ENCODE data around the gene FBXO22. TPM values are rescaled to one million over a fixed set of nuclear protein-coding genes. Genes with fewer than 3 reads are reported as not detected.
"Not testable (repeated sequence)": the region's sequence is repeated elsewhere in the genome, so short reads cannot be mapped to it uniquely, and the experiment has no call there.

Gene FBXO22
- total and polyA plus RNA-seq, 2 of the 13 experiments (the other 11 are each of a cell fraction or from before 2014, with no cell fraction given): 45.7 to 112 TPM

- H3K27ac ChIP-seq (ENCODE audit: extremely low read length, insufficient read depth, low read length); H3K4me3 ChIP-seq (replicated peaks in 1 of 3; ENCODE audit: insufficient read depth in 1 of 3, low read depth in 2 of 3, low read length in 3 of 3); BruUV-seq (replicated peaks); H3K79me2 ChIP-seq (ENCODE audit: insufficient read depth, low read length); H3K9ac ChIP-seq (ENCODE audit: insufficient read depth, low read depth, low read length); H3K9me3 ChIP-seq (ENCODE audit: low read length); FAIRE-seq; CTCF ChIA-PET (ENCODE audit: low intra/inter-chr PET ratio, low total read pairs); ATAC-seq; POLR2A ChIA-PET; H2AFZ ChIP-seq (ENCODE audit: low read length); H3K4me1 ChIP-seq (ENCODE audit: insufficient read depth, low read length); intact Hi-C loops (cut with micrococcal nuclease; ENCODE audit: unreplicated experiment); H3K4me2 ChIP-seq (ENCODE audit: low read depth, low read length); in situ Hi-C loops (cut with HindIII; ENCODE audit: extremely low pct_ligation_motif_present, low pct_unique_long_range_greater_than_20kb); H4K20me1 ChIP-seq (ENCODE audit: insufficient read depth, low read length); H3K27me3 ChIP-seq (ENCODE audit: control insufficient read depth in 1 of 2, insufficient read depth in 2 of 2, low read length in 2 of 2); DNase-seq (ENCODE audit: low spot score): not testable (repeated sequence)
- WGBS (ENCODE audit: low lambda C conversion rate): 100% methylated on average over 1 of the region's 1 CpG
- peaks cover 3 to 26% of the 10 kb centered on the region in 2 experiments for H3K36me3 ChIP-seq (replicated peaks in 1 of 2; ENCODE audit: control insufficient read depth in 1 of 2, insufficient read depth in 2 of 2, low read length in 2 of 2)
- TF ChIP-seq ZNF121 (CRISPR knock-in tag; IDR thresholded peaks at IDR 0.05) (0 out of 2 replicates have a peak, but pooled peaks have one; percentile 13), ZNF770 (CRISPR knock-in tag; IDR thresholded peaks at IDR 0.05) (peak; percentile 31; the same call in 1 of the 2 replicates)
These were observed 37.6 kb upstream of the FBXO22 start for GRCh38 chr15:75866045-75866444.

GRCh38 chr15:75866916-75867315, 36.8 kb upstream of the FBXO22 start:
- Histone ChIP-seq H4K20me1 (ENCODE audit: insufficient read depth, low read length) (no peaks in the 10 kb centered on the region; the same call in 1 of the 2 replicates), H2AFZ (ENCODE audit: low read length) (no peak overlapping the region), H3K27me3 (ENCODE audit: control insufficient read depth in 1 of 2, insufficient read depth in 2 of 2, low read length in 2 of 2) (no peaks in the 10 kb centered on the region; a peak in 1 of 5 replicates), H3K4me3 (replicated peaks in 1 of 3; ENCODE audit: insufficient read depth in 1 of 3, low read depth in 2 of 3, low read length in 3 of 3) (no peak overlapping the region), H3K36me3 (replicated peaks in 1 of 2; ENCODE audit: control insufficient read depth in 1 of 2, insufficient read depth in 2 of 2, low read length in 2 of 2) (peaks cover 1 to 25% of the 10 kb centered on the region in 2 experiments; a peak in 4 of 5 replicates), H3K79me2 (ENCODE audit: insufficient read depth, low read length) (no peaks in the 10 kb centered on the region), H3K4me2 (ENCODE audit: low read depth, low read length) (no peak overlapping the region), H3K27ac (ENCODE audit: extremely low read length, insufficient read depth, low read length) (no peak overlapping the region), H3K4me1 (ENCODE audit: insufficient read depth, low read length) (peaks cover 5% of the 10 kb centered on the region; the same call in 1 of the 2 replicates), H3K9me3 (ENCODE audit: low read length) (no peaks in the 10 kb centered on the region), H3K9ac (ENCODE audit: insufficient read depth, low read depth, low read length) (no peak overlapping the region)
- FAIRE-seq (no peak), DNase-seq (ENCODE audit: low spot score) (no peak), ATAC-seq (no peak)
- ChIA-PET CTCF (ENCODE audit: low intra/inter-chr PET ratio, low total read pairs) (no interaction called here), POLR2A (no interaction called here)
- in situ Hi-C loops (cut with HindIII; ENCODE audit: extremely low pct_ligation_motif_present, low pct_unique_long_range_greater_than_20kb) (no loop called here), intact Hi-C loops (cut with micrococcal nuclease; ENCODE audit: unreplicated experiment) (no loop called here)
- TF ChIP-seq ZNF441 (CRISPR knock-in tag; IDR thresholded peaks at IDR 0.05; ENCODE audit: borderline replicate concordance): no peak
- TF ChIP-seq ZNF44 (CRISPR knock-in tag; IDR thresholded peaks at IDR 0.05): no peak
- no peak for TF ChIP-seq ZNF329 (CRISPR knock-in tag; IDR thresholded peaks at IDR 0.05; ENCODE audit: low read depth)
- TF ChIP-seq SALL1 (CRISPR knock-in tag; IDR thresholded peaks at IDR 0.05): no peak
- BruUV-seq (replicated peaks): no TSS peak

Data from HepG2 (cell line).